HG03060 (cell line): ENCODE data around the gene PEX14.

Experiments used
- ATAC-seq: cut with Tn5 transposase; IDR thresholded peaks from one replicate; pipeline ENCODE4 v1.9.1; 2021; ENCODE audit warnings: low read depth, moderate number of reproducible peaks; ENCODE audit not compliant: unreplicated experiment

The PEX14 gene

DNA sequence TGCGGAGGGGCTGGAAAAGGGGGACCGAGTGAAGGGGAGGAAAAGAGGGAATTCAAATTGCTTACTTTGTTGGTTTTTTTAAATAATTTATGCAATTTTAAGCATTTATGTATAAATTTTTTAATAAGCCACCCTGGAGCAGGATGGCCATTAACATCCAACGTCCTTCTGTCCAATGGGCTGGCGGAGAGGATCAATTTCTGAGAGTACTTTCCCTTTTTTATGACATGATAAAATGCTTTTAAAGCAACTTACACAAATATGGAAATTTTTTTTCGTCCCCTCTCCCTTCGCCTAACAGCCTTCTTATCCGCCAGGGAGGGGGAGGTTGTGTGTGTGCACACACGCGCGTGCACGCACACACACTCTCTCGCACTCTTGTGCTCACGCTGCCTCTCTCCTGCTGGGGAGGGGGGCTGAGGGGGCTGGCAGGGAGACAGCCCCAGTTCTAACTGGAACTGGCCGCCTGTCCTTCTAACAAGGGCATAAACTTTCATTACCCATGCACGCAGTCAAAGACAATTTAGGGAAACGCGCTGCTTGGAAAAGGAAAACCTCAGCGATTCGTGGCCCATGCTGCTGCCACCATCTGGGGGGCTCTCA, 198.5 kb downstream of the PEX14 start:
- ATAC-seq: no peak

DNA sequence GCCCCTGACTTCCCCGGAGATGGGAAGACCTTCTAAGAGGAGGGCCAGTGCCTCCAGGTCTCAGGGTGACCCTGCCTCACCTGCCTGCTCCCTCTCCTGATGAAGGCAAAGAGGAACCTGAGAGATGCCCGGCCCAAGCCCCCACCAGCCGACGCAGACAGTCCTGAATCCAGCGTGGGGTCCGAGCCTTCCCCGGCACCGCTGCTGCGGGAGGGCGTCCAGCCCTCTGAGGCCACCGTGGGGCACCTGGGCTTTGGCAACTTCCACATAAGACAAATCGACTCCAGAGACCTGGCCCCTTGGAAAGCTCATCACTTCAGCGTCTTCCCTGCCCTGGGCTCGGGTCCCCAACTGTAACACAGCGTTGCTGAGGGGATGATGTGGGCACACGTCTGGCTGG, 199.5 kb downstream of the PEX14 start:
- ATAC-seq: no peak

DNA sequence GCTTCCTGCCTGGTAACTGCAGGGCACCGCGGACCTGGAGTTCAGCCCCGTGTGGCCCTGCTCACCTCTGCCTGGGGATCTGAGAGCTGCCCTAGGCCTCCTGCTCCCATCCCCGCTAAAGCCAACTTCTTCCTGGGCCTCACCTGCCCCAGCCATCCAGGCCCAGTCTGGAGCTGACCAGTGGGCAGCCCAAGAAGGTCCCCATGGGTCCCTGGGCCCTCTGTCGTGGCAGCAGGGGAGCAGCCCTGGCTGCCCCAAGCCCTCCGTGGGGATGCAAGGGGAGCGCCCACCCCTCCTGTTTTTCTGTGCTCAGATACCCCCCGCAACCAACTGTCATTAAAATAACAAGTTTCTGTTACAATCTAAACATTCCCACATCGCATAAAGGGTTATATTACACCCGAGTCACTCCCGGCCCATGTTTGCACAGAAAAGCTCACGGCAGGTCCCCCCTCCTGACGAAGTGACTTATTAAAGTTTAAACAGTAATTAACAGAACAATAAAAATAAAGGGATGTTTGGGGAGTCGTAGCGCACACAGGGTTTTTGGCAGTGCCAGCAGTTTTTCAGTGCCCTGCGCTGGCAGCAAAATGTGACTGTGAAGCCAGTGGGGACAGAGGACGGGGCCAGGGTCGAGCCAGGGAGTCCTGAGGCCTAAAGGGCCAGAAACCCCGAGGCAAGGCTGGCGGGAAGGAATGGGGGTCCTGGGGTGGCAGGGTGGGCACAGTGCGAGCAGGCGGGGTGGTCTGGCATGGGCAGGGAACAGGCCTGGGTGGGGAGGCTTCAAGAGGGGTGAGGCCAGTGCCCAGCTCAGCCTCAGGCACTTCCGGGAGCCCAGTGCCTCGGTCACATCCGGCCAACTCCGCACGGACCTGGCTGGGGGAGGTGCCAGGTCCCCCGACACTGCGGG, 200.2 kb downstream of the PEX14 start:
- ATAC-seq: no peak

DNA sequence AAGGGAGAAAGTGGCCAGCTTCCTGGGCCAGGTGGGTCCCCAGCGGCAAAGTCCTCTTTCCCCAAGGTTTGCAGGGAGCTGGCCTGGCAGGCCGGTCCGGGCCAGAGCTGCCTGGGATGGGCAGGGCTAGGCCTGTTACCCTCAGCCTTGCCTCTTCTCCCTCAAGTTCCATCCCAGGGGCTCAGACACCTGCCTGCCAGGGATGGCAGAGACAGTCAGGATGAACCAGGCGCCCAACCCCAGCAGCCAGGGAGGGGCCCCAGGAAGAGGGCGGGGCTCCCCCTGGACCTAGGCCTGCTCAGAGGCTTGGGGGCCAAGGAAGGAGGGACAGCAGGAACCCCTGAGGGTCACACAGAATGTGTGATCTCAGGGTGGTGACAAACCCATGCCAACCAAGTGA, 201.1 kb downstream of the PEX14 start:
- no peak for ATAC-seq

DNA sequence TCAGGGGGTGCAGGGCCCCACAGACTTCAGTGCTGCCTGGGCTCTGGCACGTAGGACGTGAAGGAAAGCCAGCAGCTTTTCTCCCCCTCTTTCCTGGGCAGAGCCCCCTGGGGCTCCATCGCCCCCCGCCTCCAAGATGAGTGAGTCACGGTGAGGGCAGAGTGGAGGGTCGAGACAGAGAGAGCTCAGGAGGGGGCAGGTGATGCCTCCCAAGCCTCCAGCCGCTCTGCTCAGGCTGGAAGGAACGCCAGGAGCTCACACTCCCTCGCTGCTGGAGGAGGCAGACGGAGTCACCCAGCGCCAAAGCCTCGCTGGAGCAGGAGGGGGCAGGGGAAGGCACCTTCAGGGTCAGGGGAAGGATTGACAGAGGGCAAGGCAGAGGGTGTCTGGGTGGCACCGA, 202.2 kb downstream of the PEX14 start:
- ATAC-seq: no peak

DNA sequence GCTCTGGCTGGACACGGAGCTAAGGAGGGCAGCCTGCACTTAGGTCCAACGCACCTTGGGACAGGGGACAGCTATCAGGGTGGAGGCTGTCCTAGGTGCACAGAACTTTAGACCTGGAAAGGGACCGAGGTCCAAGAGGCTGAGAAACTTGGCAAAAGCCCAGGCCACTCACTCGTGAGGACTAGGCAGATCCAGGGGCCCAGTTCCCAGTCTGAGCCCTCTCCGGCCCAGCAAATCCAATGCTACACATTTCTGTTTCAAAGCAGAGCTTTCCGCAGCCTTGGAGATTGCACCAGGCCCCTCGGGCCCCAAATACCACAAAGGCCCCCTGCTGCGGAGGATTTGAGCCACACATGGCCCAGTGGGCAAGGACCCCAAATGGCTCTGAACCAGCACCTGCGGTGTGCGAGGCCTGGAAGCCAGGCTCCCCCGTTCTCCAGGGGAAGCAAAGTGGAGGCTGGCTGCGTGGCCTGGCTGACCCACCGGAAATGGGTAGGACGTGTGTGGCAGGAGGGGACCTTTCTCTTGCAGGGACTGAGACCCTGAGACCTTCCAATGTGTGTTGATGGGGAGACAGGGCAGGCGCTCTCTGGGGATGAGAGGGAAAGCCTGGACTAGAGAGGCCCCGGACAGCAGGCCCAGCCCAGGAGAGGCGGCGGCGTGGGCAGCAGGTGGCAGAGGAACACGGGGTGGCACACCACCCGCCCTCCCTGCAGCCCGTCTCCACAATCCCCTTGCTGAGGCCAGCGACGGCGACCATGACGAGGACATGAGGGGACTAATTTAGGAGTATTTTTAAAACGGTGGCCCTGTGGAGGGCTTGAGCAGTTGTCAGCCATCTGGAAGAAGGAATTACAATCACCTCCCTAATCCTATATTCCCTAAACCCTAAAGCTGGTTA, 203.0 kb downstream of the PEX14 start:
- ATAC-seq: no peak

DNA sequence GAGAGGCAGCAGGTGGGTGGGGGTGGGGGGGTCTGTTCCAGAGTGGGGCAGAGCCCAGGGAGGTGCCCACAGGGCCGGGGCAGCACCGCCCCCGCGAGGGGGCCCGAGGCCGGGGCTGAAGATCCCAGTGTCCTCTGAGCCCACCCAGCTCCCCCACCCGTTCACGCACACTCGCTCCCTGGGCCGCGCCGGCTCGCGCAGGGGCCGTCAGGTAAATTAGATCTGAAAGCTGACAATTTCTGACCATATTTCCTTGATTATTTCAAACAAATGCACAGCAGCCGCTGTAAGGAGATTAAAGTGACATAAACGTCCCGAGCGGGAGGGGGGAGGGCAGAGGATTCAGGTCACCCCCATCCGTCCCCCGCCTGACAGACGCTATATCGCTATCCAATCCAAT, 203.7 kb downstream of the PEX14 start:
- ATAC-seq: no peak

DNA sequence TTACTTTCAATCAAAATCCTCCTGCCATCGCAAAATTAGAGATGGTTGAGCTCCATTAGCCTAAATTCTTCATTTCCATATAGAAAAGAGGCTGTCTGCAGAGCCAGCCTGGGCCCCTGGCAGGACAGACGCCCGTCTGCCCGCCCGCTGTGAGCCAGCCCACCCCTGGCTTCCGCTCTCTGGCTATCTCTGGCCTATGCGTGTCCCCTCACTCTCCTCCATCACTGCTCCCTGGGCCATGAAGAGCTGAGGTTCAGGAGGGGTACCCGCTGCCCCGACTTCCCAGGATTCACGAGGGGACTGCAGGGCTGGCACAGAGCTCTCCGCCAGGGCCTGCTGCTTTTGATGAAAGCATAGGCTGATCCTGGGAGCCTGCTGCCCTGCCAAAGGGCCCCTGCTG, 204.1 kb downstream of the PEX14 start:
- no peak for ATAC-seq

DNA sequence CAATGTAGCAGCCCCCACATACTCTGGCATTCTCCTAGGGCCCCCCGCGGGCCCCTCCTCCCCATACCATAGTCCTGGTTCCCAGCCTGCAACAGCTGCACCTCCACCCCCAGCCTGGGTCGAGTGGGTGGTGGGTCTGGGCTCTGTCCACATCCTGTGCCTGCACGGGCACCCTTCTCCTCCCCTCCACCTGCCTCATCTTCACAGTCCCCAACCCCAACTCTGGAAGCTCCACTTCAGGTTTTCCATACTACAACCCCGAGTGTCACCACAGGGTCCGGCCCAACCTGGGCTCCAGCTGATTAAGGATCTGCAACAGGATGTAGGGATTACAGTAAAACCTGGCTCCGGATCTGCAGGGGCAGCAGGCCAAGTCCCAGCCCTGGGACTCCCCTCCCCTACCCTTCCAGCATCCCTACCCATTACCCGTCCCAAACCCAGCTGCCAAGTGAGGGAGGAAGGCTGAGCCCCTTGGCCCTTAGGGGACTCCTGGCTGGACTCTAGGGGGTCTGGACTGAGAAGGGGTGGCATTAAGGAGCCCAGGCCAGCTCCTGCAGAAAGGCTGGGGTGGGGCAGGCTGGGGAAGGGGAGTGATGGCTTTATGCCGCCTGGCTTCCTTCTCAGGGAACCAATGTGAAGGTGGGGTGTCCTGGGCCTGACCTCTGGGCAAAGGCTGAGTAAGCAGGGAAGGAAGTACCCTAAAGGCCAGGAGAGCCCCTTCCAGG, 204.9 kb downstream of the PEX14 start:
- no peak for ATAC-seq
